Dermis microvascular lymphatic vessel endothelial cell (primary cell): ENCODE data around the gene VEGFA. TPM values are rescaled to one million over a fixed set of nuclear protein-coding genes. Genes with fewer than 3 reads are reported as not detected.
"Not testable (repeated sequence)": the region's sequence is repeated elsewhere in the genome, so short reads cannot be mapped to it uniquely, and the experiment has no call there.

Experiments
- DNase-seq, 2 donors: peaks; one replicate each; pipeline versions ENCODE4 v3.0.0 to v3.0.0-alpha.2; 2010; ENCODE audit warnings: low read depth in 2 of 2
- total RNA-seq: library from RNA; depleted of rRNA; stranded (reverse); fragments of >200 nt; gene quantifications from 2 replicates; pipeline ENCODE4 v1.2.1, GENCODE V29; 2014

Gene VEGFA
- total RNA-seq, 1 donor from 2014 or later, result 4.5 TPM

DNA sequence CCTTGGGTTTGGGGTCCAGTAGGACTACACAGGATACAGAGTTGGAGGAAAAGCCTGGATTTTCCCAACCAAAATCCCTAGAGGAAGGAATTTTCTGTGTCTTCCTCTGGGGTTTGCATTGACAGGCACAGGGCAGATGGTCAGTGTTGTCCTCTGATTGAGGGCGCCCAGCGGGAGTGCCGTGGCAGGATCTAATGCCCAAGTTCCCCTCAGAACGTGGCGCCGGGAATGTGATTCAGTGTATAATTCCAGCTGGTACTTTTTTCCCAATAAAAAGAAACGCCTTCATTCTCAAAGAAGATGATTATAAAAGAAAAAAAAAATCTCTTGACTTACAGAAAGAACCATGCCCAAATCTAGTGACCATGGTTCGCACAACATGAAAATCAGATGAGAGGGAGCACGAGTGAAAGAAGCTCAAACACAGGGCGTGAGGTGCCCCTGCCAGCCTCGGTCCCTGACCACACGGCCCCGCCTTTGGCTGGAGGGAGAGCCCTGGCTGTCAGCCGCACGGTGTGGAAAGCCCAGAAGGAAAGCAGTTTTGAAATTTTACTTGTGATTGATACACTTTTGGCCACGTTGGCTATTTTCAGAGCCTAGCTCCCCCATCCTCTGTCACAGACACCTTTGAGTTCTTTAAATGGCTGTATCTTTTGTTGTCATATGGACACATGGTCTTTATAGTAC lies 31.6 kb downstream of the VEGFA start:
- no peak for DNase-seq

DNA sequence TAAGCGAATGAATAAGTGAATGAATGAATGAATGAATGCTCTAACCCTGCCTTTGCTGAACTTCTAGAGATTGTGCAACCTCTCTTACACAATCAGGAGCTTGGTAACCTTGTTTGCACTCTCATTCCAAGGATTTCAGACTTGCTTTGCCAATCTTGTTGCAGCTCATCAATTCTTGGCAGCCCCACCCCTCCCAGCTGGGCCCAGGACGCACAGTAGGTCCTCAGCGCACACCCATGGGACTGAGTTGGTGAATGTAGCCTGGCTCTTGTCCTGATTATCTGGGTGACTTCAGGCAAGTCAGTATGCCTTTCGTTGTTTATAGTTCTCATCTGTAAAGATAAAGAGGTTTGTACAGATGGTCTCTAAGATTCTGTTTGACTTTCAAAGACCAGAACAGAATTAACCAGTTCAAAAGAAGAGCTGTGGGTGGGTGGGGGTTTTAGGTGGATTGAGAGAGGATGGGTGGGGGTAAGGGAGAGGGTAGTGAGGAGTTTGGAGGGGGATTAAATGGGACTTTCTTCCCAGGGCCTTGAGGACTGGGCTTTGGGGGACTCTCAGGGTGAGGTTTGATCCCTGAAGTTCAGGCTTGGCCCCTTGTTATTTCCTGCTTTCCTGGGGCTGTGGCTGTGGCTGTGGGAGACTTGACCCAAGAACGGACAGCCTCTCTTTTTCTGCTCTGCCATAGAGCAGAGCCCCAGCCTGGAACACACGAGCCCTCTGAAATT lies 33.2 kb downstream of the VEGFA start:
- DNase-seq, result no peak

DNA sequence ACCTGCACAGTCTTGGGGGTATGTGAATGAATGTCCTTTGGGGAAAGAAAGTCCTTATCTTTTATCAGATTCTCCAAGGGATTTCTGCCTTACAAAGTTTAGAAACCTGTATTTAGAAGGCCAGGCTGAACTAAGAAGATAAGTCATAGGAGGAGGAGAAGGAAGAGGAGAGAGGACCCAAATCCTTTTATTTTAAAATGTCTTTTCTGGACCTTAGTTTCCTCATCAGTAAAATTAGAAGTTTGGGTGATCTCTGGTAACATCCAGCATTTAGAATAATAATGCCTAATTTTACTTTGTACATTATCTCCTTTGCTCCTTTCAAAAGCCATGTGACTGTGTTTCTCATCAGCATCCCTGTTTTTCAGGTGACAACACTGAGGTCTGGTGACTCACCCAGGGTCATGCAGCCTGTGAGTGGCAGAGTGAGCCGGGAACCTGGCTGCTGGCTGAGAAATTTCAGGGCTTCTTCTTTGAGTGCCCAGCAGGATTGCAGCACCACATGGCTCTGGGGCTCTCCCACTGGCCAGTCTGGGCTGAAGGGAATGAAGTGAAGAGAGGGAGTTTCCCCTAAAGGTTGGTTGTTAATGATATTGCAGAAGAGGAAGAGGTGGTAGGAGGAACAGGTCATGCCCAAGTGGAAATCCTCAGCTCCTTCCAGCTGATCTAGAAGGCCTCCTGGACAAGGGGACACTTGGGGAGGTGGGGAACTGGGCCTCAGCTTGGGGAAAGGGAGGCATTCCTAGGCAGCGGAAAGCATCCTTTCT lies 34.0 kb downstream of the VEGFA start:
- DNase-seq, result no peak

DNA sequence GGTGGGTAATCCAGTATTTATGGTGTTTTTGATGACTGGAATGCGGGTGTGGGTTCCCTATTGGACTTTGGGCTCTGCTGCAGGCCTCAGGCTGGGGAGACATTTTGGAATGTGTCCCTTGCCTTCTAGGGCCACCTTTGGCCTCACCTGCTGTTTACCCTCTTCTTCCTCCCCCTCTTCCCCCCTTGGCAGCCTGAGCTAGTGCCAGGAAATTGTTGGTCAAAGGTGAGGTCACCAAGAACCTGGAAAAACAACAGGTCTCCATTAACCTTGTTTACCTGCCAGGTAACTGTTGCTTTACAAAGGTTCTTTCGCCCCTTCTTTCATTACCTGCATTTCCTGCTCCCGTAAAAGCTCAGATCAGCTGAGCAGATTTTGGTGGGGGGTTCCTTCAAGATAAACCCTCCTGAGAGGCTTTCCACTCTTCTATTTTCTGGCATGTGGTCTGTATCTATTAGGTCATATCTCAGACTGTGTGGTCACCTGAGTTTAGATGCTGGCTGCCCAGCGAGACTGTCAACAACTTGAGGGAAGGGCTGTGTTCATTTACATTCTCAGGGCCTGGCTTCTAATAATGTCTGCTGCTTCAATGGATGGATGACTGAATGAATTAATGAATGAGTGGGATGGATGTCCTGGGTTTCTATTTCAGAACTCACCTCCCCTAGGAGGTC lies 34.7 kb downstream of the VEGFA start:
- DNase-seq, result no peak

DNA sequence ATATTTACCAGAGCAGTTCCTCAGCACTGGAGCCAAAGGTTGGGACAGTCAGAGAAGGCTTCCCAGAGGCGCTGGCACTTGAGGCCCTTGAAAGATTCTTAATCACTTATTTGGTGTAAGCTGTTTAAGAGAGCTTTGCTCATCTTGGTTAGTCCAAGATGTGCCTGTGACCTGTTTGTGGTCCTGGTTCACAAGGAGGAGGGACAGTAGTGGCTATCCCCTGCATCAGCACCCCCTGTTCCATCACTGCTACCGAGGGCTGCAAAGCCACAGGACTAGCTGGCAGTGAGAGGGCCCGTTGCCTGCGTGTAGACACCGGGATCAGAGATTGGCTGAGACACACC lies 35.7 kb downstream of the VEGFA start:
- DNase-seq, result no peak

DNA sequence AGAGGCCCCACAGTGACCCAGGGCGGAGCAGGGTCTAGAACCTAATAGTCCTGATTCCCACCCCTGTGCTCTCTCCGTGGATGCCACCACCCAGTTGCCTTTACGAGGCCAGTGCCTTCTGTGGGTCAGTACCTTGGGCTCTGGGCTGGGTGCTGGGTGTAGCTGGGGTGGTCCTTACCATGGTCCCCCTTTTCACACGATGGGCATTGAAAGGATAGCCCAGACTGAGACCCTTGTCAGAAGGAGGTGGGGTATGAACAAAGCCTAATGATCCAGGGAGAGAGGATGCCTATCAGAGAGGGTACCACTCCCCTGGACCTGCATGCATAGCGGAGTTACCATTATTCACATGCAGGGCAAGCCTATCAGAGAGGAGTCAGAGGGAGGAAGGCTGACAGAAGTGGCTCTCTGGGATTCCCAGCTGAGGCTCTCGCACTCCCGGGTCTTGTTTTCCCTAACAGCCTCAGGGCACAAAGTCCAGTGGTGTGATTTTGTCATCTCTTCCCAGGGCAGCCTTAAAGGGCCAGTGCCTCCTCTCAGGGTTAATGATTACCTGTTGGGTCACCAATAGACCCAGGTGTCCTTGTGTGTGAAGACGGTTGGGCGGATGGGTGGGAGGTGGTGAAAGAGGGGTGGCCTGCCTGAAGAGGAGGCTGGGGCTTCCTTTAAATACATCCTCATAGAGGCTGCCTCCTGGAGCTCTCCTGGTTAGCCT lies 36.2 kb downstream of the VEGFA start:
- no peak for DNase-seq

DNA sequence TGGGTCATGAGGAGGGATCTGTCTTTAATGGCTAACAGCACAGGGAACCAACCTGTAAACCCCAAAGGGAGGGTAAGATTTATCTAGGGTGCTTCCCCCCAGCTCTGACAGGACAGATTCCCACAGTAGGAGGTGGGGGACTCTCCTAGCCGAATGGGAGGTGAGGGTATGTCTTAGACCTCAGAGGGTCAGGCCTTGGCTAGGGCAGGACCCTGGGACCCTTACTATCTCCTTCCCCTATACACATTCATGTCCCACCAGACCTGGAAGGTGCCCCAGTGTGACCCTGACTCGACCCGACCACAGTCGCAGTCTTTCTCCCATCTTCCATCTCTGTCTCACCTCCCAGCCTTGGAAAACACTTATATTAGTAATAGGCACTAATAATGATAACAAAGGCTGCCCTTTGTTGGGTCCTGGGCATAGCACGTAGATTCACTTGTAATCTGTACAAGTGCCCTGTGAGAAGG lies 36.8 kb downstream of the VEGFA start:
- DNase-seq, result no peak

DNA sequence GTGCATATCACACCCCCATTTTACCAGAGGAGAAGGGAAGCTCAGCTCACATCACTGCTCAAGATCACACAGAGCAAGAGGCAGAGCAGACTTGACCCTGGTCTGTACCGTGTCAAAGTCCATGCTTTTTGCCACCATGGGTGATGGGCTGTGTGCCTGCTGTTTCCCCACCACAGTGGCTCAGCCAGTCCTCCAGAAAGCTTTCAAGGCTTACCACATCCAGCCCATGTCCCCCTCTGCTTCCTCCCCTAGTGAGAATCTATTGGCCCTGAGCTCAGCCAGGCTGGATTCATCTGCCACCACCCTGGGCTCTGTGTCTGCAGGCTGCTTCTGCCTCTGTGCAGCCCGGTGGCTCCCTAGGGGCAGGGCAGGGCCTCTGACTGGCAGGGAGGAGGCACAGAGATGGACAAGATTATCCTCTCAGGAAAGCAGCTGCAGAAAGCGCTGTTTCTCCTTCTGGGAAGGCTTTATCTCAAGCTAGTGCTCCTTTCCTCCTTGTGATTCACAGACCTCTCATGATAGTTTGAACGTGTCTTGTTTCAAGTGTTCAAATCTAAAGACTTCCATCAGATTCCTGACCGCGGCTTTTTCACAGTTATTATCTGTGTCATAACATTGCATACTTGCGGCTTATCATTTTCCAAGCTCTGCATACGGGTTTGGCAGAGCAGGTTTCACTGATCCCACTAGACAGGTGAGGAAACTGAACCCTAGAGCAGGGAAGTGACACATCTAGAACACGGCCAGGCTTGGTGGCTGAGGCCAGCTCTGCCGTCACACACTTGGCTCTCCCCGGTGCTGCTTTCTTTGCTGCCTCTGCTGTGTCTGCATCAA lies 37.4 kb downstream of the VEGFA start:
- no peak for DNase-seq

DNA sequence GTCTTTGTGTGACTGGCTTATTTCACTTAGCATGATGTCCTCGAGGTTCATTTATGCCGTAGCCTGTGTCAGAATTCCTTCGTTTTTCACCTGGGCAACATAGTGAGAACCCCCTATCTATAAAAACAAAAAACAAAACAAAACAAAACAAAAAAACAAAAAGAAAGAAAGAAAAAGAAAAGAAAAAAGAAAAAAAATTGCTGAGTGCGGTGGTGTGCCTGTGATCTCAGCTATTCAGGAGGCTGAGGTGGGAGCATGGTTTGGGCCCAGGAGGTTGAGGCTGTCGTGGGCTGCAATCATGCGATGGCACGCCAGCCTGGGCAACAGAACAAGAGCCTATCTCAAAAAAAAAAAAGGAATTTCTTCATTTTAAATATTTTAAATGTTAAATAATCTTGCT lies 38.4 kb downstream of the VEGFA start:
- no peak for DNase-seq

DNA sequence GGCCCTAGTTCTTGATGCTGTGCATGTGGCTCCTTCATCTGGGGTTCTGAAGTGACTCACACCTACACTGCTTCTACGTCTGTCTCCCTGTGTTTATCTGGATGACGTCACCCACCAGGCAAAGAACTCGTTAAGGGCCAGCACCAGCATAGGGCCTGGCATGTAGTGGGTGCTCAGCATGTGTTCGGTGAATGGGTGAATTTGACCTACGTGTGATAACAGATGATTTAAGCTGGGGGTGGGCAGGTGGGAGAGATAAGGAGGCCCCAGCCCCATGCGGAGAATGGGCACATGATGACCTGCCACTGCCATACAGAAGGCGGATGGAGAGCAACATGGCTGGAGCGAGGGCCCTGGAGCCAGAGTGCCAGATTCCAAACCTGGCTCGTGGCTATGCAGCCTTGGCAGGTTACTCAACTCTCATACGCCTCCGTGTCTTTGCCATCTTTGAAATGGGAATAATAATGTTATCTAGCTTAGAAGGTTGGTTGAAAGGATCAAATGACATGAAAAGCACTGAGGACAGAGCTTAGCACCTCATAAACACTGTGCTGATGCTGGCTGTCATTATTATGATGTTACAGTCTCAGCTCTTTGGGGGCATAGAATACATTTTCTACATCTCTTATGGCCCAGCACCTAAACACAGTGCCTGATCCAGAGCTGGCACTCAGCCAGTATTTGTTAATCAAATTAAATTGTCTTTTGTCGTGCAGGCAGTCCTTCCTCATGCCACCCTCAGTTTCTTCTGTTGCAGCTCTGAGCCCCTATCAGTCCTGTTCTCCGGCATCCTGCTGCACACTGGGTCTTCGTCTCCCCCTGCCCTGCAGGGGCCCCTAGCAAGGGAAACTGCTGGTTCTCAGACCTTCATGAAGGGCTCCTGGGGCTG lies 39.6 kb downstream of the VEGFA start:
- DNase-seq, result peak in 1 of 2 donors; percentile 8

DNA sequence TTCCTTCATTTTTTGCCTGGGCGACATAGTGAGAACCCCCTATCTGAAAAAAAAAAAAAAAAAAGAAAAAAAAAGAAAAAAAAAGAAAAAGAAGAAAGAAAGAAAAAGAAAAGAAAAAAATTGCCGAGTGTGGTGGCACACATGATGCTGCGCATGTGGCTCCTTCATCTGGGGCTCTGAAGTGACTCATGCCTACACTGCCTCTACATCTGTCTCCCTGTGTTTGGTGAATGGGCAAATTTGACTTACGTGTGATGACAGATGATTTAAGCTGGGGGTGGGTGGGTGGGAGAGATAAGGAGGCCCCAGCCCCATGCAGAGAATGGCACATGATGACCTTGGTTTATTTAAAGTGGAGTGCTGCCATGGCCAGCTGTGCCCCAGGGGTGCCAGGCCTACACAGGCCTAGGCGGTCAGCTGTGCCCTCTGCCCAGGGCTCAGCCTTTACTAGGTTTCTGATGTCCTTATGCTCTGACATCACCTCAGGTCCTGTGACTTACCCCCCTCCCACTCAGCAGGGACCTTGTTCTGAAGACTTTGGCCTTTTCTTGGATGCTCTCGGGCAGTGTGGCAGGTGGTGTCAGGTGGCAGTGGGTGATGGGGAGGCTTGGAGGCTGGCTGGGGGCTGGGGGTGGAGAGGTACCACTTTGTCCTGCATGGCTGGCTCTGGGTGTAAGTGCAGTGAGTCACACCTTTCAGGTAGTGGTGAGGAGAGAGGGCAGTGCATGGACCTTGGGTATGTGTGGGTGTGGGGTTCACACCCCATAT lies 41.1 kb downstream of the VEGFA start:
- no peak for DNase-seq

DNA sequence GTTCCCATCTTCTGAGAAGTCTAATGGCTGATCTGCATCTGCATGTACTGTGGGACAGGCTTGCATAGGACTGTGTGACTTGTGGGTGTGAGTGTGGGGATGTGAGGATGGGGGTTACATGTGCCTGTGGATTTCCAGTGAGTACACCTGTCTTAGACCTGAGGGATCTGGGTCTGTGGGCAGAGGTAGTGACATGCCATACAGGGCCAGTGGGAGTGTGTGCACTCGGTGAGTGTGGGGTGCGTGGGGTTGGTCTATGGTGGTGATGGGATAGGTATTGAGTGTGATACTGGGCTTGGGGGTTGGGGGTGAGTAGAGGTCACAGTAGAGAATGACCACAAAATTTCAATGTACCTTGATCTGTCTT lies 41.7 kb downstream of the VEGFA start:
- no peak for DNase-seq

DNA sequence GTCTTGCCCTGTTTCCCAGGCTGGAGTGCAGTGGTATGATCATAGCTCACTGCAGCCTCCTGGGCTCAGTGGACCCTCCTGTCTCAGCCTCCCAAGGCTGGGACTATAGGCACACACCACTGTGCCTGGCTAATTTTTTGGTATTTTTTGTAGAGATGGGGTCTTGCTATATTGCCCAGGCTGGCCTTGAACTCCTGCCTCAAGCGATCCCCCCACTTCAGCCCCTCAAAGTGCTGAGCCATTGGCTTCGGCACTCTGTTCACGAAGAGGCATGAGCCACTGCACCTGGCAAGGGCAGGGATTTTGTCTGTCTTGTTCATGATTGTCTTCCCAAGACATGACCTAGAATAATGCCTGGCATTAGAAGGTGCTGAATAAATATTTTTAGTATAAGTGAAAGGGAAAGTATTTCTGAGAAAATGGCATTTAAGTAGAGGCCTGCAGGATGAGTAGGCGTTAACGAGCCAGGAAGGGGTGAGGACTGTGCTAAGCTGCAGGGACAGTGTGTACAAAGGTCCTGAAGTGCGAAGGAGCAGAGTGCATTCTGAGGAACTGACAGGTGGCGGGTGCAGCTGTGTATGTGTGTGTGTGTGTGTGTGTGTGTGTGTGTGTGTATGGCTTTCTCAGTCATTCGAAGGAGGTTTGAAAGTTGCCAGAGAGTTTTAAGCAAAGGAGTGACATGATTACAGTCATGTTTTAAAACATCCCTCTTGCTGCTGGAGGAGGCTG lies 43.0 kb downstream of the VEGFA start:
- no peak for DNase-seq

DNA sequence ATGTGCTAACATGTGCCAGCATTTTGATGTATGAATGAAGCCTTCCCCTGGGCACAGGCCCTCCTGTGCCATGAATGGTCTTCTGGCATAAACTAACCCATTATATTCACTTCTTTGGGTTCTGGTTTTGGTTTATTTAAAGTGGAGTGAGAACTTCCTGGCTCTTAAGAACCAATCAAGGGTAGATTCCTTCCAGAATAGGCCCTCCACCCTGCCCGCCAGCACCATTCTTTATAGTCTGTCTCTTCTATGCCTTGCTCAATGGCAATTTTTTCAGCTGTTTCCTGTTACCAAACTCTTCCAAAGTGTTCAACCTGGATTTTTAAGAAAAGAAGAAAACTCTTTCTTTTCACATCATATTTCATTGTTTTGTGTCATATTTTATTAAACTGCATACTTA lies 44.1 kb downstream of the VEGFA start:
- no peak for DNase-seq

DNA sequence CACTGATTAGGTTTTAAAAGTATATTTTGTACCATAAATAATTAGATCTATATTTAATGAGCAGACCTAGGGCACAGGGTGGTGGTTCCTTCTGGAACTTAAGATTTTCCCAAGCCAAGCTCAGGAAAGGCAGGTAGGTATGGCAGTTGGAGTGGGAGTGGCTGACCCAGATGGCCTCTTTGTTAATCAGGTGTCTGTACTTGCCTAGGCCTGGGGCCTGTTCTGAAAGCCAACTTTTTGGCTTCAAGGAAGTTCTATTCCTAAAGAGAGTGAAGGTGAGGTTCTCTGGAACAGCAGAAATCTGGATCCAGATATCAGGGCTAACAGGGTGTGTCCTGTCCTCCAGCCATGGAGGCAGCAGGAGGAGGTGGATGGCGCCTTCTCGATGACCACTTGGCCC lies 44.9 kb downstream of the VEGFA start:
- no peak for DNase-seq

DNA sequence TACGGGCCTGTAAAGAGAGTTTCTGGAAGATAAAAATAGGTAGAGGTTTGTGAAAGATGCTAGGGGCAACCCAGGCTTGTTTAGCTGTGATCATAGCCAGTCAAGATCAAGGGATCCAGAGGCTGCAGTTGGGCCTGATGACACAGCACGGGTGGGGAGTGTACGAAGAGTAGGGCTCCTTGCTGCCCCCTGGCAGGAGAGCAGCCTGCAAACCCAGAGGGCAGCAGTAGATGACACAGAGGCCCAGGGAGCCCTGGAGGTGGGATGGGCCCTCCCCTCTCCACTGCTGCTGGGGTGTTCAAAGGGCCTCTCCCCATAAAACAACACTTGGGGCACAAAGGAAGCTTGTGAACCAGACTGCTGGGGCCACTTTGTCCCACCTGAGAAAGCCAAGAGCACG lies 47.2 kb downstream of the VEGFA start:
- peak in 1 of 2 donors; percentile 37 for DNase-seq

DNA sequence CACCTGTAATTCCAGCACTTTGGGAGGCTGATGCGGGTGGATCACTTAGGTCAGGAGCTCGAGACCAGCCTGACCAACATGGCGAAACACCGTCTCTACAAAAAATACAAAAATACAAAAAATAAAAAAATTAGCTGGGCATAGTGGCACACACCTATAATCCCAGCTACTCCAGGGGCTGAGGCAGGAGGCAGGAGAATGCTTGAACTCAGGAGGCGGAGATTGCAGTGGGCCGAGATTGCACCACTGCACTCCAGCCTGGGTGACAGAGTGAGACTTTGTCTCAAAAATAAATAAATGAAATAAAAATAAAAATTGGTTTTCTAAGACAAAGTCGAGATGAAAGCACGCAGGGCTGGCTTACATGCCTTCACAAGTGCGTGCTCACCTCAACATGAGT lies 49.0 kb downstream of the VEGFA start:
- not testable (repeated sequence) for DNase-seq

DNA sequence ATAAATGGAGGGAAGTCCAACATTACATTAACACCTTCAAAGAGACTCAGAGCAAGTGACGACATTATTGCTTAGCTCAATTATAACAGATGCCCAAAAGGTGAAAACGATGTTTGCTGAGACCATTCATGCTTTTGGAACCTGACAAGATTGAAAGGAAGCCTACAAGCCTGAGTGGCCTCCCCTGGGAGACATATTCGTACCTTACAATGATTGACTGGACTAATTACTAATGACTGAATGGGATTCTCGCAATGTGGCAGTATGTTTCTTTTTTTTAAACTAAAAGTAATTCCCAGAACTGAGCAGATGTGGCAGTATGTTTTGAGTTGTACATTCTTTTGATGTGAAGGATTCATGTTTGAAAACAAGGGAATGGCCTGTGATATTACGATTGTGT lies 49.9 kb downstream of the VEGFA start:
- no peak for DNase-seq
